ENCODE data around the gene PGA3. TPM values are rescaled to one million over a fixed set of nuclear protein-coding genes. Genes with fewer than 3 reads are reported as not detected.
"Not testable (repeated sequence)": the region's sequence is repeated elsewhere in the genome, so short reads cannot be mapped to it uniquely, and the experiment has no call there.

Gene PGA3
- total RNA-seq, 1 donor from 2014 or later, result 1.3 TPM

- TF ChIP-seq, protein P1, sequence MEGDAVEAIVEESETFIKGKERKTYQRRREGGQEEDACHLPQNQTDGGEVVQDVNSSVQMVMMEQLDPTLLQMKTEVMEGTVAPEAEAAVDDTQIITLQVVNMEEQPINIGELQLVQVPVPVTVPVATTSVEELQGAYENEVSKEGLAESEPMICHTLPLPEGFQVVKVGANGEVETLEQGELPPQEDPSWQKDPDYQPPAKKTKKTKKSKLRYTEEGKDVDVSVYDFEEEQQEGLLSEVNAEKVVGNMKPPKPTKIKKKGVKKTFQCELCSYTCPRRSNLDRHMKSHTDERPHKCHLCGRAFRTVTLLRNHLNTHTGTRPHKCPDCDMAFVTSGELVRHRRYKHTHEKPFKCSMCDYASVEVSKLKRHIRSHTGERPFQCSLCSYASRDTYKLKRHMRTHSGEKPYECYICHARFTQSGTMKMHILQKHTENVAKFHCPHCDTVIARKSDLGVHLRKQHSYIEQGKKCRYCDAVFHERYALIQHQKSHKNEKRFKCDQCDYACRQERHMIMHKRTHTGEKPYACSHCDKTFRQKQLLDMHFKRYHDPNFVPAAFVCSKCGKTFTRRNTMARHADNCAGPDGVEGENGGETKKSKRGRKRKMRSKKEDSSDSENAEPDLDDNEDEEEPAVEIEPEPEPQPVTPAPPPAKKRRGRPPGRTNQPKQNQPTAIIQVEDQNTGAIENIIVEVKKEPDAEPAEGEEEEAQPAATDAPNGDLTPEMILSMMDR (conservative IDR thresholded peaks at IDR 0.05), result no peak
- Mint-ChIP-seq H3K4me3 (no peak overlapping the region), H3K27ac (no peak overlapping the region), H3K4me1 (ENCODE audit: unreplicated experiment) (no peaks in the 10 kb centered on the region), H3K9me3 (no peaks in the 10 kb centered on the region), H3K27me3 (peaks cover 3% of the 10 kb centered on the region), H3K36me3 (no peaks in the 10 kb centered on the region)
- DNase-seq (ENCODE audit: extremely low spot score, unreplicated experiment), result no peak
Measured at GRCh38 chr11:61194981-61195695, 8.2 kb upstream of the PGA3 start.

DNA sequence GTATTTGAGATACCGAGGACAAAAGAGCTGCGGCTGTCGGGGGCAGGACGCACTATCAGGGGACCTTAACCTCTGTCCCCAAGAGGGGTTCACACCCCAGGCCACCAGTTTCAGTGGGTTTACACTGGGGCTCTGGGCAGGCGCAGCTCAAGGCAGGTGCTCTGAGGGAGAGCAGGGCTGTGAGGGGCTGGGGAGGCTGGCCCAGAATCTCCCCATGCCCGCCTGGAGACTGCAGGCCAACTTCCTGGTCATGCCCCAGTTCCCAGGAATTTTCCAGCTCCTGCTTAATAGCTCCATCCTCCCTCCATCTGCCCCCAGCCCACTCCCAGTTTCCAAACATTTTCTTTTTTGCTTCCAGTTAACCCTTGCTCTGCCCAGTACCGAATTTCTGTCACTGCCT is 7.6 kb upstream of the PGA3 start:
- Mint-ChIP-seq H3K9me3 (no peaks in the 10 kb centered on the region), H3K36me3 (no peaks in the 10 kb centered on the region), H3K27me3 (peaks cover 6% of the 10 kb centered on the region), H3K4me1 (ENCODE audit: unreplicated experiment) (no peaks in the 10 kb centered on the region), H3K27ac (no peak overlapping the region), H3K4me3 (no peak overlapping the region)
- TF ChIP-seq, protein P1 (conservative IDR thresholded peaks at IDR 0.05), result no peak
- DNase-seq (ENCODE audit: extremely low spot score, unreplicated experiment), result no peak

DNA sequence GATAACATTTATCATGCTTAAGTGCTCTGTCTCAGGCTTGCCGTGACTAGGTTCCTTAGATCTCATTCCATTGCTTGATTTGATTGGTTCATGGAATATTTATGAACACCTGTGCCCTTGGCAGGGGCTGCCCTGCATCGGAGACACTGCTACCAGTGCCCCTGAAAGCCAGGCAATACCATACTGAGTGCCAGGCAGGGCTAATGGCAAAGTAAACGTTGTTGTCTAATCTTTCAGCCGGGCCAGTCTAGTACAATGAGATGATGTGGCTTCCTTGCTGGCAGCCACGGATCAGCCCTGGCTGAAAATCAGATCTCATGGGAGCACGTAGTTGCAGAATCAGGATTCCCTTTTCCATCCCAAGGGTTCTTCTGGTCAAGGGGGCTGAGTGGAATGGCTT is 5.0 kb upstream of the PGA3 start:
- Mint-ChIP-seq H3K9me3 (no peaks in the 10 kb centered on the region), H3K36me3 (no peaks in the 10 kb centered on the region), H3K27me3 (peaks cover 16% of the 10 kb centered on the region), H3K4me3 (no peak overlapping the region), H3K4me1 (ENCODE audit: unreplicated experiment) (no peaks in the 10 kb centered on the region), H3K27ac (no peak overlapping the region)
- TF ChIP-seq, protein P1 (conservative IDR thresholded peaks at IDR 0.05), result no peak
- no peak for DNase-seq (ENCODE audit: extremely low spot score, unreplicated experiment)

- no peak for DNase-seq (ENCODE audit: extremely low spot score, unreplicated experiment)
- H3K4me3 Mint-ChIP-seq, result no peak overlapping the region
- no peaks in the 10 kb centered on the region for H3K9me3 Mint-ChIP-seq
- no peaks in the 10 kb centered on the region for H3K36me3 Mint-ChIP-seq
- H3K4me1 Mint-ChIP-seq (ENCODE audit: unreplicated experiment), result no peaks in the 10 kb centered on the region
- peaks cover 16% of the 10 kb centered on the region for H3K27me3 Mint-ChIP-seq
- no peak overlapping the region for H3K27ac Mint-ChIP-seq
- TF ChIP-seq, protein P1 (conservative IDR thresholded peaks at IDR 0.05), result no peak
Measured at GRCh38 chr11:61198948-61199523, 4.3 kb upstream of the PGA3 start.

DNA sequence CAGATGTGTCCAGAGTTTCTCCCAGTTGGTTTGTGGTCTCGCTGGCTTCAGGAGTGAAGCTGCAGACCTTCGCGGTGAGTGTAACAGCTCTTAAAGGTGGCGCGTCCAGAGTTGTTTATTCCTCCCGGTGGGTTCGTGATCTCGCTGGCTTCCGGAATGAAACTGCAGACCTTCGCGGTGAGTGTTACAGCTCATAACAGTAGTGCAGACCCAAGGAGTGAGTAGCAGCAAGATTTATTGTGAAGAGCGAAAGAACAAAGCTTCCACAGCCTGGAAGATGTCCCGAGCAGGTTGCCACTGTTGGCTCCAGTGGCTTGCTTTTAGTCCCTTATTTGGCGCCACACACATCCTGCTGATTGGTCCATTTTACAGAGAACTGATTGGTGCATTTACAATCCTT is 1.8 kb upstream of the PGA3 start:
- no peak overlapping the region for H3K4me3 Mint-ChIP-seq
- no peaks in the 10 kb centered on the region for H3K9me3 Mint-ChIP-seq
- no peaks in the 10 kb centered on the region for H3K4me1 Mint-ChIP-seq (ENCODE audit: unreplicated experiment)
- H3K36me3 Mint-ChIP-seq, result no peaks in the 10 kb centered on the region
- TF ChIP-seq, protein P1 (conservative IDR thresholded peaks at IDR 0.05), result no peak
- no peak overlapping the region for H3K27ac Mint-ChIP-seq
- H3K27me3 Mint-ChIP-seq, result peaks cover 16% of the 10 kb centered on the region
- DNase-seq (ENCODE audit: extremely low spot score, unreplicated experiment), result no peak

DNA sequence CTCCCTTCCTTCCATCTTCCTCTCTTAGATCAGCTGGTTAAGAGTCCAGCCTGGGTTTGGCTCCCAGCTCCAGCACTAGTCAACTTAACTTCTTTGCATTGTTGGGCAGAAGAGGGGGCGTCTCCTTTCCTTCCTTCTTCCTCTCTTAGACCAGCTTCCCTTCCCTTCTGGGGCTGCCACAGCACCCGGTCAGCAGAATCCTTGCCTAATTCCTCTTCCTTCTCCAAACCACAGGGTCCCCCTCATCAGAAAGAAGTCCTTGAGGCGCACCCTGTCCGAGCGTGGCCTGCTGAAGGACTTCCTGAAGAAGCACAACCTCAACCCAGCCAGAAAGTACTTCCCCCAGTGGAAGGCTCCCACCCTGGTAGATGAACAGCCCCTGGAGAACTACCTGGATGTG is 558 bp downstream of the PGA3 start:
- peaks cover 16% of the 10 kb centered on the region for H3K27me3 Mint-ChIP-seq

DNA sequence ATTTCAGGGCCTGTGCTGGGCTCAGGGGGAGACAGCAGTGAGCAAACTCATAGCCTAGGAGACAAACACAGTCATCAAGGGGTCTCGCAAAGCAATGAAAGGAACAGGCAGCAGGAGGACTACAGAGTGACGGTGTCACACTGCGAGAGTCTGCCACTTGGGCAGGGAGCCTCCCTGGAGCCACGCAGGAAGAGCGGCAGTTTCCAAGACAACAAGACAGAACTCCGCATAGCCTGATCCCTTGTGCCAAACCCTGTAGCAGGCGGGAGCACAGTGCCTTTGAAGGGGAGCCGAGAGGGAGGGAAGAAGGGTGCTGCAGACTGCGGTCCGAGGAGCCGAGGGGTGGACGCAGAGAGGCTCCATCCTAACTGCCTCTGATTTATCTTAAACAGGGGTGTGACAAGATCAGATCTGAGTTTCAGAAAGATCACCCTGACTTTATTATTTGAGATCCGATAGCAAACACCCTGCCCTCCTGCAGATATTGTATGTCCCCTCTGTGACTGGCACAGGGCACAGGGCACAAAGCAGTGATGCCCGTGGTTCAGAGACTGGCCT is 1.3 kb downstream of the PGA3 start:
- not testable (repeated sequence) for H3K27ac Mint-ChIP-seq; DNase-seq (ENCODE audit: extremely low spot score, unreplicated experiment); H3K4me1 Mint-ChIP-seq (ENCODE audit: unreplicated experiment); H3K4me3 Mint-ChIP-seq; H3K9me3 Mint-ChIP-seq; H3K36me3 Mint-ChIP-seq
- peaks cover 16% of the 10 kb centered on the region for H3K27me3 Mint-ChIP-seq

More for the DNA sequence above, 558 bp downstream of the PGA3 start:
- H3K4me1 Mint-ChIP-seq (ENCODE audit: unreplicated experiment); H3K27ac Mint-ChIP-seq; DNase-seq (ENCODE audit: extremely low spot score, unreplicated experiment); H3K4me3 Mint-ChIP-seq; H3K36me3 Mint-ChIP-seq; H3K9me3 Mint-ChIP-seq: not testable (repeated sequence)

DNA sequence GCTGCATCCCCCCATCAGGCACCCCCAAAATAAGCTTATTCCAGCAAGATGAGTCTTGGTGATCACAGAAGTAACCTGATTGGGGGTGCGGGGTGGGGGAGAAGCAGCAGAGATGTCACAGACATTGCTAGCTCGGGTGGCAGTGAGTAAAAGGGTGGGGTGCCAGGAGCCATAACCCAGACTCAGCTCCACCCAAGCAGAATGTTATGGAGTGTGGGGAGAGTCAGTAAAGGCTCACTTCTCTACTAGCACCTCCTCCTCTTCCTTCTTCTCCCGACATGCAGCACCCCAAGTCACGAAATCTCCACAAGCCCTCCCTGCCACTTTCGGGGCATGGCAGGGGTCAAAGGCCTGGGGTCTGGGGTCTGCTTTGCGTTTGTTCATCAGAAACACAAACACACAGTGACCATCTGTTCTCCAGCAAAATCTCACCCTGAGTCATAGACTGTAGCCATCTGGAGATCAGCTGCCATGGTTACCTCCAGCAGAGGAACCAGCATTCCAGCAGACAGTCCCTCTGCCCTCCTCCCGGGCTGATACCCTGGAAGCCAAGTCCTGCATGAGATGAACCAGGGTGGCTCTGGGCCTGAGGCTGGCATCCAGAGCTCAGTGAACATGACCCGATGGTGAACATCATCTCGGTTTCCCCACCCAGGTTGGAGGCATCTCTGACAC is 4.5 kb downstream of the PGA3 start:
- H3K9me3 Mint-ChIP-seq; H3K4me3 Mint-ChIP-seq; DNase-seq (ENCODE audit: extremely low spot score, unreplicated experiment); H3K4me1 Mint-ChIP-seq (ENCODE audit: unreplicated experiment); H3K27me3 Mint-ChIP-seq; H3K36me3 Mint-ChIP-seq; H3K27ac Mint-ChIP-seq: not testable (repeated sequence)
